ENCODE results near the gene ZNF18.

Gene ZNF18, protein sequence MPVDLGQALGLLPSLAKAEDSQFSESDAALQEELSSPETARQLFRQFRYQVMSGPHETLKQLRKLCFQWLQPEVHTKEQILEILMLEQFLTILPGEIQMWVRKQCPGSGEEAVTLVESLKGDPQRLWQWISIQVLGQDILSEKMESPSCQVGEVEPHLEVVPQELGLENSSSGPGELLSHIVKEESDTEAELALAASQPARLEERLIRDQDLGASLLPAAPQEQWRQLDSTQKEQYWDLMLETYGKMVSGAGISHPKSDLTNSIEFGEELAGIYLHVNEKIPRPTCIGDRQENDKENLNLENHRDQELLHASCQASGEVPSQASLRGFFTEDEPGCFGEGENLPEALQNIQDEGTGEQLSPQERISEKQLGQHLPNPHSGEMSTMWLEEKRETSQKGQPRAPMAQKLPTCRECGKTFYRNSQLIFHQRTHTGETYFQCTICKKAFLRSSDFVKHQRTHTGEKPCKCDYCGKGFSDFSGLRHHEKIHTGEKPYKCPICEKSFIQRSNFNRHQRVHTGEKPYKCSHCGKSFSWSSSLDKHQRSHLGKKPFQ

DNA sequence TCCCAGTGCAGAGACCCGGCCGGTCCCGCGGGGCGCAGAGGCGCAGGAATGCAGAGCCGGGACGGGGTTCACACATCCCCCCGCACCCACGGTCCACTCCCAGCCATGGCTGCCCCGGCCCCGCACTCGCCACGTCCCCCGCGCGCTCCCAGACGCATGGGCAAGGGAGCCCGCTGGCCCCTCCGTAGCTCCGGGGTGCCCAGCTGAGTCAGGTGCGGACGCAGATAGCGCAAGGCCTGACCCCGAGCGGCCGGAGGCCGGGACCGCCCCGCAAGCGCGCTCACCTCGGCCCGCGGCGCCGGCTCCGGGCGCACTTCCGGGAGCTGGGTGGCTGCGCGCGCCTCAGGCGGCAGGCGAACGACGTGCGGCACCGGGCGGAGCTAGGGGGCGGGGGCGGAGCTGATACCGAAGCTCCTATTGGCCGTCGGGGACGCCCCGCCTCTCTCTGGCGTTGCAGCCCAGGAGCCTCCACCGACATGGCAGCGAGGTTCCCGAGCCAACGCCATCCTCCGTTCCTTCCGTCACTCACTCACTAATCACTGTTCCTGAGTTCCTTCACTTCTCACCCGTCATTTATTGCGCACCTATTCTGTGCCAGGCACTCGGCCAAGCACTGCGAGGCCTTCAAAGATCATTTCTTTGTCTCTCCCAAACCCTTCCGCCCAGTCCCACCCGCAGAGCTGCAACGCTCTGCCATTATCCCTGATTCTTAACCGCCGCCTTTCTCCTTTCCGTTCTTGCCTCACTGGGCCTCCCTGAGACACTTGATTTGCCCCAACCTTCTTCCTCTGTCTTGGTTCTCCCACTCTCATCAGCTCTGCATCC lies at the start of gene ZNF18:
ZNF18 (minus strand) TSS at position 329 of the 825 bp plus-strand sequence. CDS start 4,646 bp downstream, outside the sequence.
- peak; percentile 88 to 98 for DNase-seq (ENCODE audit: low read depth in 2 of 2)

DNA sequence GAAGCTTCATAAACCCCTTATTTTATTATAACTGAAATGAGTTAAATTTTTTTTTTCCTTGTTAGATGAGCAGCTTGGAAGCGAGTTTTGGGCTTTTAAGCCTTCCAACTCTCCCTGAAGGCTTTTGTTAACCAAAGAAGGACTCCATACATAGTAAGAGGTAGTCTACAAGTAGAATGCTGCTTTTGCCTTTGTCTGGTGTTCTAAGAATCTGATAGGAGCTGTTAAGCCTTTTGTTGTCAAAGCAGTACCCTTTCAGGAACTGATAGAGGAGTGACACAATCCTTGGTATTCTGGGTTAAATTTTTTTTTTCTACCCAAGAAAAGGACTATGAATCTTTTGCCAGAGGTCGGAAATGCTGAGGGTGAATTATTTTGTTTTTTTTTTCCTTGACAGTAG lies 49.5 kb upstream of the ZNF18 start:
- DNase-seq (ENCODE audit: low read depth in 2 of 2): no peak

DNA sequence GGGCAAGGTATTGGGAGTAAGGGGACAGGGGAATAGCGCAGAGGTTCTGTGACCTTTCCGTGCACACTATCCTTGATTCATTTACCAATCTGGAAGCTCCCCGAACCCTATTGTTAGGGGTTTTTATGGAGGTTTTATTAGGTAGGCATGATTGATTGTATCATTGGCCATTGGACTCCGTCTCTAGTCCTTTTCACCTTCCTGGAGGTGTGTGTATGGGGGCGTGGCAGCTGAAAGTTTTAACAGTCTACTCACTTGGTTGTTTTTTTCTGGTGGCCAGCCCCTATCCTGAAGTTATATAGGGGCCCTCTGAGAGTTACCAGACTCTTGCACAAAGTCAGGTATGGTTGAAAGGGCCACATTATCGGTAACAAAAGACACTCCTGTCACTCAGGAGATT lies 46.4 kb upstream of the ZNF18 start:
- DNase-seq (ENCODE audit: low read depth in 2 of 2): no peak

DNA sequence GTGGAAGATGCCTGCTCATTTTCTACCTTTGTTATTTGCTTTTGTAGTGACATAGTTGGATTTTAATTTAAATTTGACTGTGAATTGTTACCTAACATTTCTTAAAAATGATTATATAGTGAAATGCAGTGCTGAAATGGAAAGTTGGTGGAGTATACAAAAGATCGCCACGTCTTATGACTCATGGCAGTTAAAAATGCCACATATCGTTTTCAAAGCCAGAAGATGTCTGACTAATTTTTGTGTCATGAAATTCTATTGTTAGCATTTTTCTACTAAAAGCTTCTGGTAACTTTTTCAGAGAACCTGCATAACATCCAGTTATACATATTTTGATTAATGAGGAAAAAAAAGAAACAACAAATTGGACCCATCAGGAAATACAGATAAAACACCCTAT lies 44.0 kb upstream of the ZNF18 start:
- DNase-seq (ENCODE audit: low read depth in 2 of 2): no peak

DNA sequence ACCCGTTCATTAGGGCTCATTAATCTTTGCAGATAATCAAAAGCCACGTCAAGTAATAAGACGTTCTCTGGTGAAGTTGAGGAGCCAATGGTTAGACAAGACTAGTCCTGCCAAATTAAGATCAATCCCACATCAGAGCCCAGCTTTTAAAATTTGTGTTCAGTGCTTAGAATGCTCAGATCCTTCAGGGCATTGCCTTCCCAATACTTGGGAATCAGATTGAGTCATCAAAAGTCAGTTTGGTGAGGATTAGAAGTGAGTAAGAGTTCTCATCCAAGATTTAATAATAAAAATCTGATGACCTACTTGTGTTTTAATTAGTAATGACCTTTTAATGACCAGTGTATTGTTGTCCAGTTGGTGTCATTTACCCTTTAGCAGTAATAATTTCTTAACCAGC lies 43.2 kb upstream of the ZNF18 start:
- no peak for DNase-seq (ENCODE audit: low read depth in 2 of 2)

DNA sequence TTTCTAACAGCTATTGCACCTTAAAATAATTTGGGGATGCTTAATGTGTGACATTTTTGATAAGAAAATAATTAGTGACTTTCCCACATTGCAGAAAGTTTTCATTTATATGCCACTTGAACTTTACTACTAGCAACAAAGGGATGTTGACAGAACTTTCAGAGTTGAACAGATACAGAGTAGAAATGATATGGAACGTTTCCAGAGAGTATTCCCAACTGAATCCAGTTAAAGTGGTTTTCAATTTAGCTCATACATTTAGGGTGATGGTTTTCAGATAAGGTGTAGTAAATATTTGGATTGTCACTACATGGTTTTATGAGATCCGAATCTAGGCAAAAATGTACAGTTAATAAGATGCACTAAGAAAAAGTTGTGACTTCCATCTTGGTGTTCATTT lies 40.7 kb upstream of the ZNF18 start:
- no peak for DNase-seq (ENCODE audit: low read depth in 2 of 2)

DNA sequence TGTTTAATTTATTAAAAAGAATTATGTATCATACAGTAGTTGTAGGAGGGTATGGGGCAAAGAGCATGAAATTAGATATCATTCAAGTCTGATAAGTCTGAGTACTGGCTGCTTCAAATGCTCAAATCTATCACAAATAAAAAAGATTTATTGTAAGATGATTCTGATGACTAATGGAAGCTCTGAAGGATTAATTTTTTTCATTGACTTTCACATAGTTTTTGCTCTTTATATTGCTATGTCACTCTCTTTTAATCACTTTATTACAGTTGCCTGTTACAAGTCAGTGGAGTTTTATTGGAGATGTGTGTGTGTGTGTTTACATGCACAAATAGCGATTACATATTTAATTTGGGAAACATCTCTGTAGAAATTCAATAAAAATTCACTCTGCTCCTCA lies 38.4 kb upstream of the ZNF18 start:
- no peak for DNase-seq (ENCODE audit: low read depth in 2 of 2)

DNA sequence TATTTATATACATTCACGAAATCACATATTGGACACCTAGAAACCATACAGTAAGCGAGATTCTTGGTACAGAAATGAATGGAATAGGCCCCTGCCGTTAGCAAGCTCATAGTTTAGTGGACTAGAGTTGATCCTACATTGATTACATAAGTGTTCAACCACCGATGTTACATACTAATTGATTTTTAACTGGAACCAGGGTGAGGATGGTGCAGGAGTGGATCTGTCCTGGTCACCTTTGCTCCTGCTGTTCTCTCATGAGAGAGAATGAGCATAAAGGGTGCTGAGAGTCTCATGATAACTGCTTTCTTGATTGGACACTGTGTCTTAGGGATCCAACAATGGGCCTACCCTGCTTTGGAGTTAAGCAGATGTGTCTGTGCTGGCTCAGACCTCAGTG lies 37.3 kb upstream of the ZNF18 start:
- no peak for DNase-seq (ENCODE audit: low read depth in 2 of 2)

DNA sequence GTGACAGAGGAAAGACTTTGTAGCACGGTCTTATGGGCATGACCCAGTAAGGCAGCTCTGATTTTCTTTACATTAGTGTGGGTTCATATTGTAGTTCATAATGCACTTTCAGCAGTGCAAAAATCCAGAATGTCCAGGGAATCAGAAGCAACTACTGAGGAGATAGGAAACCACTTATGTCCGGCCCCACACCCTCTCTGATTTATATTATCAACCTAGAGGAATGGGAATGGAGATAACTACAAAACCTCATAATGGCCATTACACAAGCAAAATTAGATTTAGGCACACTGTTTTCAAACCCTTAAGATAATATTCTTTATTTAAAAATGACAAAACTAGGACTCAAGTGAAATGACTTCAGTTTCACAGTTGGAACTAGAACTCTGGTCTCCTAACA lies 31.3 kb upstream of the ZNF18 start:
- DNase-seq (ENCODE audit: low read depth in 2 of 2): no peak

DNA sequence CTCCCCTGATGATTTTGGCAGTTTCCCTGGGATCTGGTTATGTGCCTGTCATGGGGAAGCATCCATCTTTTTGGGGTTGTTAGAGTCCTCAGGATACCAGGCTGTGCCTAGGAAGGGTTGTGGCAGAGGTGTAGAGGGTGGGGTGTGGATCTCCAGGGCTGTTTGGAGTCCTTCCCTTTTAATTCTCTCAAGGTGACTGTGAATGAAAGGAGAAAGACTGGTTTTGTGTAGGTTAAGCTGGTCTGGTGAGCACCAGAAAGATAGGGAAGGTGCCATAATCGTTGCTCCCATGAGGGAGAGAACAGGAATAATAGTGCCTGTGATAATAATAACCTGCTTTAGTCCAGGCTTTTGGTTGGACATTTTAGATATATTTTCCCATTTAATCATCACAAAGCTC lies 30.4 kb upstream of the ZNF18 start:
- DNase-seq (ENCODE audit: low read depth in 2 of 2): no peak

DNA sequence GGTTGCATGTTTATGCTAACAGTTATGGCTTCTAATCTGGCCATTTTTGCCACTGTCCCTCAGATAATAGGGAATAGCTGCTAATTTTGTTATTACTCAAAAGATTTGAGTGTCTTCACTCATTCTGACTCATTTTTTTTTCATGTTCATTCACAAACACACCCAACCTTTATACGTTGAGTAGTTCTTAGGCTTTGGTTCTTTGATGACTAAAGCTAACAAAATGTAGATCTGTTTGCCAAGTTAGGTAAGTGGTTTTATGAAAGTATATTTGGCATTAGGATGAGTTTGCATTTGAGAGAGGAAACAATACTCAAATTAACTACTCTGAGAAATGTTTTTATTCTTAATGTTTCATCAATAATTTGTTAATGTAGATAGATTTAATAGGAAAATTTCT lies 27.1 kb upstream of the ZNF18 start:
- DNase-seq (ENCODE audit: low read depth in 2 of 2): no peak

DNA sequence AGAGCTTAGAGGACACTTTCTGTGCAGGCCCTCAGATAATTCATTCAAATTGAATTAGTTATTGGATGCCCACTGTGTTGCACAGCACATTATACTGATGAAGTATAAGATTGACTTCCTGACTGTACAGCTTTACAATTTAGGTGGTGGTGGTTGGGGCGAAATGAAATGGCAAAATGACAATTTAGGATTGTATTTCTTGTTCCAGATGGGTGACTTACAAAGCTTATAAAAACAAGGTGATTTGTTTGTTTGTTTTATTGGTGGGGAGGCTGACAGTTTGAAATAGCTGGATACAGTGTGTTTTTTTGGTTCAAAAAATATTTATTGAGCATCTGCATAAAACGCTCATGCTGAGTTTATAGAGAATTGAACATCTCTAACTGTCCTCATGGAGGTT lies 25.0 kb upstream of the ZNF18 start:
- no peak for DNase-seq (ENCODE audit: low read depth in 2 of 2)

DNA sequence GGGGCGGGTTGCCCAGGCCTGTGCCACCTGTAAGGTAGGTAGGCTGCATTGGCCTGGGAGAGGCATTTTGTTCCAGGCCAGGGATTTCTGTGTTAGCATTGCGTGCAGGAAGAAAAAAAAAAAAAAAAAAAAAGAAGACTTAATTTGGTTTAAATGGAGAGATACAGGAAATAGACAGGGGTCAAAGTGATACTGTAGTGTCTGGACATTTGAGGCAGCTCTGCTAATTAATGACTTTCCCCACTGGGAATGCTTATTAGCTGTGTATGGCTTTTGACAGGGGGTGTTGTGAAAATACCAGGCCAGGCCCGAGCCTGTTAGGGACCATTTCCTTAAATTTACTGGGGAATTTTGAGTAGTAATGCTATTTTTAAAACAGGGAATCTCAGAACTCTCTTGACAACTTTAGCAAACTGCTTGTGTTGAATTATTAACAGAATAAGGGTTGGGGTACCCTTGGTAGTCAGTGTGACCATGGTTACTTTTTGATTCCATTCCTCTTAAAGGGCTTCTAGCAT lies 24.4 kb upstream of the ZNF18 start:
- no peak for DNase-seq (ENCODE audit: low read depth in 2 of 2)

DNA sequence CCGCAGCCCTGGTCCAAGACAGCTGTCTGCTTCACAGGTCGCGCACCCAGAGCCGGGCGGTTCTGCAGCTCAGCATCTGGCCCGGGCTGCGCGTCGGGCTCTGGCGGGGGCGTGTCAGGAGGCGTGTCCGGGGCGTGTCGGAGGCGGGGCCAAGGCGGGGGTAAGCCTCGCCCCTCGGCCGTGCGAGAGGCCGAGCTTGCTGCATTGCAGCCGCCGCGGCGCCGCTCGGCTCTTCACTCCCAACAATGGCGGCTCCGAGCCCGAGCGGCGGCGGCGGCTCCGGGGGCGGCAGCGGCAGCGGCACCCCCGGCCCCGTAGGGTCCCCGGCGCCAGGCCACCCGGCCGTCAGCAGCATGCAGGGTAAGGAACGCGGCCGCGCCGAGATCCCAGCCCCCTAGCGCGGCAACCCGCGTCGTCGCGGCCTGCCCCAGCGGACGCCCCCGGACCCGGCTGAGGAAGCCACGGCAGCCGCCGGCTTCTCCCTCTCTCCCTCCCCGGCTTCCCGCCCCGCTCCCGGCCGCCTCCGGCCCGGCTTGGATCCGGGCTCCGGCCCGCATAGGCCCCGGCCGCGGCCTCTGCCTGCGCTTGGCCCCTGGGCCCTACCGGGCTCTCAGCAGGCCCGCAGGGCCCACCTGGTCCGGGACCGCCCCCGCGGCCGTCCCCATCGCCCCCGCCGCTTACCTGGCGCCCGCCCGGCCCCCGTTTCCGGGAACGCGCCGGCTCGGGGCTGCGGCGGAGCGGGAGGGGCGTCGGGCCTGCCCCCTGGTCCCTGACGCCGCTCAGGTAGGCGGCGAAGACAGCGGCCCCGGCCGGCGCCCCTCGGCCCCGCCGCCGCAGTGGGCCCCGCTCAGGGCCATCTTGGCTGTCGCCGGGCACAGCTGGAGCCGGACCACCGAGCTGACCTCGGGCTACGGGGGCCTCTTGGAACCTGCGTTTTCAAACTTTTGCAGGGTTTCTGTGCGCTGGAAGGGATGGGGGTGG lies 23.7 kb upstream of the ZNF18 start, which contains the start of gene MAP2K4:
MAP2K4 (plus strand) TSS at position 236 of the 981 bp plus-strand sequence; CDS start at position 246, 10 bp downstream.
- DNase-seq (ENCODE audit: low read depth in 2 of 2): peak; percentile 86 to 89

DNA sequence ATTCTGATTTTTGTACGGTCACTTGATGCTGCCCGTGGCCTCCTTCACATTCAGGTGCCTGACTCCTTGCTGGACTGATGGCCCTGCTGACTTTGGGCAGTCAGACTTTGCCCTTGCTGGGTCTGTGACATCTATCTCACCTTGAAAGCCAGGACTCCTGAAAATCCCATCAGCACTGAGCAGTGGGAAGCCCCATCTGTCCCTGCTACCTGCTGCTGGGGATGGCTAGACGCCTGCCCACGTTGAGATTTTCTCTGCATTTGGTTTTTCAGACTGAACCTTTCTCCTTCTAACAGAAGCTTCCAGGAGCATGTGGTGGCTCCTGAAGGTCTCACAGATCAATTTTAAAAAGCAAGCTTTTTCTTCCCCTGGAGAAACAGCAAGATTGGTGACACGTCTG lies 10.2 kb upstream of the ZNF18 start:
- DNase-seq (ENCODE audit: low read depth in 2 of 2): no peak

DNA sequence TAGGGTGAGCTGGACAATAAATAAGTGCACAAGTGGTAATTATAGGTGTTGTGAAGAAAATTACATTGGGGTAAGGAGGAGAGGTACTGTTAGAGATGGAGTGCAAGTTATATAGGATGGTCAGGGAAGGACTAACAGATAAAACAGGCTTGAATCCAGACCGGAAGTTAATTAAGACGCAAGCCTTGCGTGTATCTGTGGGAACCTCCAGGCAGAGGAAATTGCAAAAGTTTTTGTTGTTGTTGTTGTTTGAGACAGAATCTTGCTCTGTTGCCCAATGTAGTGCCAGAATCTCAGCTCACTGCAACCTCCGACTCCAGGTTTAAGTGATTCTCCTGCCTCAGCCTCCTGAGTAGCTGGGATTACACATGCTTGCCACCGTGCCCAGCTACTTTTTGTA lies 2.4 kb upstream of the ZNF18 start:
- DNase-seq (ENCODE audit: low read depth in 2 of 2): no peak

DNA sequence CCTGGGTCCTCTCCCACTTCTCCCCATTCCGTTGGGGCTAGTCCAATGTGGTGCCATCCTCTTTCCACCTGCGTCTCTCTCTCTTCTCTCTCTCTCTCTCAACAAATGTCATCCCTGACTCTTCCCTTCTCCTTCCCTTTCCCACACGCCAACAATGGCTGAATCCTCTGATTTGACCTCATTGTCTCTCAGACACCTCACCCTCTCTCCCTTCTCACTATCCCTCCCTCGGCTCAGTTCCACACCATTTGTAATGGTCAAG lies 628 bp upstream of the ZNF18 start:
- no peak for DNase-seq (ENCODE audit: low read depth in 2 of 2)

DNA sequence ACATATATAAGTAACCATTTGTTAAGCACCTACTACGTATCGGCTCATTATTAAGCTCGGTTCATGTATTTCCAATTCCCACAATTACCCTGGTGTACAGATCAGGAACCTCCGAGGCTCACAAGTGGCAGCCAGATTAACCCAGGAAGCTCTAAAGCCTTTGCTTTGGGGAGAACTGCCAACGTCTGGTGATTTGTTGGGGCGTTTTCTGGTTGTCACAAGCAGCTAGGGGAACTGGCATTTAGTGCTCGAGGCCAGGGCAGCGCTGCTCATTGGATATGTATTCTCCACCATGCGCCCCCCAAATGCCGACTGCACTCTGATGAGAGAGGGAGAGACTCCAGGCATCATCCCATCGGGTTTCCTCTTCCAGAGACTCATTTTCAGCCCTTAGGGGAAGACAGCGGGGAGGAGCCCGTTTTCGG lies 541 bp downstream of the ZNF18 start:
- peak in 1 of 2 donors; percentile 40 for DNase-seq (ENCODE audit: low read depth in 2 of 2)

DNA sequence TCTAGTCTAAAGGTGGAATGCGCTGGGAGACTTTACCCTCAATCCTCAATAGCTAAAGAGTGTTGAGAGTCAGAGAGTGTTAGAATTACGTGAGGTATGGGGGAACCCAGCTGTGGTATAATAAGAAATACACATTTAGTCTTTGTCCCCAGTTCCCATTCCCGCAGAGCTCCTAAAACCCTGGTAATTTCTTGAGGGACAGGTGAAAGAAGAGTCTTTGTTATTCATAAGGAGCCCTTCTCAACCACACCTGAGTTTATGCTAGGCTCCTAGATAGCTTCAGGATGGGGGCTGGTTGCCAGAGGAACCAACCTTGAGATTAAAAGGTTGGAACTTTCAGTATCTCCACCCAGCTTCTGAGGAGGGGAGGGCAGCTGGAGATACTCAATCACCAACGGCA lies 5.8 kb downstream of the ZNF18 start:
- DNase-seq (ENCODE audit: low read depth in 2 of 2): no peak

DNA sequence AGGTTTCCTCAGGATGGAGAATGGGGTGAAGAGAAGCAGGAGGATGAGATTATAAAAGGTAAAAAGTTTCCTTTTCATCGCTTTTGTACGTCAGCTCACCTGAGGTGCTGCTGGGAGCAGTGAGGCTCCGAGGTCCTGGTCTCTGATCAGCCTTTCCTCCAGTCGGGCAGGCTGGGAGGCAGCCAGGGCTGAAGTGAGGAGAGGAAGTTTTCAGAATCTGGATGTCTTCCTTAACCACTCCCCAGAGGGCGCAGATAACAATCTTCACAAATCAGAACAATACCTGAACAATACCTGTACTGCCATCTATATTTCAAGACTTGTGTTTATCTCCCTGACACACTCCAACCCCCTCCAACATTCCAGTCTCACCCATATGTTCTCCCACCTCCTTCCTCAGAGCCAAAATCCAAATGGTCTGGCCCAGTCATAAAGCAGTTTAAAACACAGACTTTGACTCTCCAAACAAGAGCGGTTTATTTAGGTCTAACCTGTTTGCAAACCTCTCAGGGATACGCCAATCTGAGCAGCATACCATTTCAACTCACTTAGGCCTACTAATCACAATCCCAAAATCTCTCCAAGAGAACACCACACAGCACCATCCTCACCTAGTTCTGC lies 6.8 kb downstream of the ZNF18 start:
- no peak for DNase-seq (ENCODE audit: low read depth in 2 of 2)

DNA sequence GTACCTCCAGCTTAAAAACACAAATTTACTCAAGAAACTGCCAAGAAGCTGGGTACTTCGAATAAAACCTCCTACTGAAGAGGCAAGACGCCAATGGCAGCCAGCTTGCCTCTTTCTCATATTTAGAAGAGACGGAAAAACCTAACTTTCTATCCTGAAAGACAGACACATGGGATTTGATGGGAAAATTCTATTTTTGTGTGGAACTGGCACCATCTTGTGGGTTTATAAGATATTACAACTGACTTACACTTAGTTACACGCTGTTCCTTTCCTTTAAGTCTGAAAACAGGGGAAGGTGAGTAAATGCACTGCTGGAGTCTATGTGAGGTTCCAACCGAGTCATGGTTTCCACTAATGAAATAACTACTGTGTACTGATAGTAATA lies 10.3 kb downstream of the ZNF18 start:
- DNase-seq (ENCODE audit: low read depth in 2 of 2): no peak

Measured in stimulated activated CD8-positive, alpha-beta memory T cell treated with anti-CD3 and anti-CD28 coated beads, Interleukin-7, amount 100 ng/mL, for 4 hours (primary cell).